Measurements from ENCODE around the gene FUS. TPM values are rescaled to one million over a fixed set of nuclear protein-coding genes. Genes with fewer than 3 reads are reported as not detected.

The FUS gene
- total RNA-seq, 1 experiment from 2014 or later, result 770 TPM

GRCh38 chr16:31142109-31143010 lies 37.6 kb upstream of the FUS start (continued):
- TF ChIP-seq E2F5 (CRISPR knock-in tag; IDR thresholded peaks at IDR 0.05), result peak; percentile 83
- TF ChIP-seq TP53 (CRISPR knock-in tag; IDR thresholded peaks at IDR 0.05), result peak; percentile 97
- no peak for TF ChIP-seq OVOL2 (CRISPR knock-in tag; IDR thresholded peaks at IDR 0.05; ENCODE audit: borderline replicate concordance)
- peak; percentile 90; the same call in 1 of the 2 replicates for TF ChIP-seq SMAD4 (CRISPR knock-in tag; IDR thresholded peaks at IDR 0.05)
- TF ChIP-seq SOX15 (CRISPR knock-in tag; IDR thresholded peaks at IDR 0.05), result no peak
- peak; percentile 96 for TF ChIP-seq IRF1 (CRISPR knock-in tag; IDR thresholded peaks at IDR 0.05)
- no peak for TF ChIP-seq AR (CRISPR knock-in tag; IDR thresholded peaks at IDR 0.05)
- no peak; the same call in 1 of the 2 replicates for TF ChIP-seq ATF1 (CRISPR knock-in tag; IDR thresholded peaks at IDR 0.05)
- no peak for TF ChIP-seq MXD4 (CRISPR knock-in tag; IDR thresholded peaks at IDR 0.05; ENCODE audit: borderline replicate concordance)
- 0 out of 2 replicates have a peak, but pooled peaks have one; percentile 58 for TF ChIP-seq ELF4 (CRISPR knock-in tag; IDR thresholded peaks at IDR 0.05; ENCODE audit: low read depth)
- TF ChIP-seq ZNF425 (CRISPR knock-in tag; conservative IDR thresholded peaks at IDR 0.05), result no peak
- TF ChIP-seq ZNF317 (CRISPR knock-in tag; IDR thresholded peaks at IDR 0.05; ENCODE audit: borderline replicate concordance, low read depth), result peak; percentile 64; the same call in 1 of the 2 replicates
- no peak; the same call in 1 of the 2 replicates for TF ChIP-seq ZNF138 (CRISPR knock-in tag; conservative IDR thresholded peaks at IDR 0.05)
- peak; percentile 53; the same call in 1 of the 2 replicates for TF ChIP-seq NFYB (CRISPR knock-in tag; conservative IDR thresholded peaks at IDR 0.05; ENCODE audit: low read depth)
- 0 out of 2 replicates have a peak, but pooled peaks have one; percentile 46 for TF ChIP-seq MYBL2 (CRISPR knock-in tag; IDR thresholded peaks at IDR 0.05)
- TF ChIP-seq FOXJ3 (CRISPR knock-in tag; IDR thresholded peaks at IDR 0.05; ENCODE audit: borderline replicate concordance), result no peak
- peak; percentile 83; the same call in 1 of the 2 replicates for TF ChIP-seq E2F1 (CRISPR knock-in tag; IDR thresholded peaks at IDR 0.05)
- no peak for TF ChIP-seq GRHL2 (CRISPR knock-in tag; IDR thresholded peaks at IDR 0.05; ENCODE audit: insufficient replicate concordance, severe bottlenecking)
- no peak for TF ChIP-seq RORB (CRISPR knock-in tag; IDR thresholded peaks at IDR 0.05)
- TF ChIP-seq NR1H2 (CRISPR knock-in tag; IDR thresholded peaks at IDR 0.05), result no peak
- peak; percentile 97 for TF ChIP-seq TCF7 (CRISPR knock-in tag; IDR thresholded peaks at IDR 0.05; ENCODE audit: low read depth)
- peak; percentile 70; the same call in 1 of the 2 replicates for TF ChIP-seq NR2C2 (CRISPR knock-in tag; IDR thresholded peaks at IDR 0.05)
- TF ChIP-seq NR3C1 (CRISPR knock-in tag; conservative IDR thresholded peaks at IDR 0.05; ENCODE audit: low read depth), result peak; percentile 90; the same call in 1 of the 2 replicates
- peak; percentile 65 for TF ChIP-seq HMGXB4 (CRISPR knock-in tag; IDR thresholded peaks at IDR 0.05)
- 0 out of 2 replicates have a peak, but pooled peaks have one; percentile 79 for TF ChIP-seq STAT6 (CRISPR knock-in tag; conservative IDR thresholded peaks at IDR 0.05; ENCODE audit: low read depth)
- TF ChIP-seq ETV6 (CRISPR knock-in tag; IDR thresholded peaks at IDR 0.05), result peak; percentile 71; the same call in 1 of the 2 replicates
